GM21576 (cell line): ENCODE data around the gene SAMMSON.

ENCODE experiments used
- ATAC-seq: cut with Tn5 transposase; IDR thresholded peaks from one replicate; pipeline ENCODE4 v1.9.1; 2021; ENCODE audit warnings: mild to moderate bottlenecking, moderate library complexity; ENCODE audit not compliant: unreplicated experiment

Gene SAMMSON

DNA sequence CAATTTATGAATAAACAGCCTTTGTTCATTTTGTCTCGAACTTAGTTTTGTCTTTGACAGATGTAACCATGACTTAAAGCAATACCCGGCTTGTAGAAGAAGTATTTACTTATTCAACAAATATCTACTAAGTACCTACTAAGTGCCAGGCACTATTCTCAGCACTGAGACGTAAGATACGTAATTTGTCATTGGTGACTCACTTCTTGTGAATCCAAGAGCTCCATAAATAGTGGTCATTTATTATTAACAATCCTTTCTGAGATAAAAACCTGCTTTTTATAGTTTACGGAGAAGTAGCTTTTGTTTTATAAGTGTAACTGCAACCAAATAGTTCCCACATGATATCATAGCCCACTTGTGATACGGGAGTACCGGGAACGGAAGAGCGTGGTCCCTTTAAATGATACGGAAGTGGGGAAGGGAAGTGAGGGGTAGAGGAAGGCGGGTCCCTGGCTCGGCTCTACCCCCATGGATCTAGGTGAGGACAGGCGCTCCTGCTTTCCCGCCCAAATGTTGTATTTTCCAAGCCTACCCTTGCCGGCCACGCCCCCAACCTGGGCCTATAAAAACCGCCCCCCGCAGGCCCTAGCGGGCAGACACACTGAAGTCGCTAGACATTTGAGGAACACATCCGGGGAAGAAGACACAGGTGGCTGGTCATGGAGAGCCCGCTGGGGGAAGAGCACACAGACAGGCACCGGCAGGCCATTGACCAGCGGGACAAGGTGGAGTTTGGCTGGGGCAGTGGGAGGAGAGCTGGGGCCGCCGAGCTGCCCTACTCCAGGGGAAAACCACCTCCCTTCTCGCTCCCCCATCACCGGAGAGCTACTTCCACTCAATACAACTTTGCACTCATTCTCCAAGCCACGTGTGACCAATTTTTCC, at the start of gene SAMMSON:
Gene SAMMSON, plus strand, starts transcription at position 594 of the 888 bp plus-strand sequence.
- ATAC-seq: no peak

DNA sequence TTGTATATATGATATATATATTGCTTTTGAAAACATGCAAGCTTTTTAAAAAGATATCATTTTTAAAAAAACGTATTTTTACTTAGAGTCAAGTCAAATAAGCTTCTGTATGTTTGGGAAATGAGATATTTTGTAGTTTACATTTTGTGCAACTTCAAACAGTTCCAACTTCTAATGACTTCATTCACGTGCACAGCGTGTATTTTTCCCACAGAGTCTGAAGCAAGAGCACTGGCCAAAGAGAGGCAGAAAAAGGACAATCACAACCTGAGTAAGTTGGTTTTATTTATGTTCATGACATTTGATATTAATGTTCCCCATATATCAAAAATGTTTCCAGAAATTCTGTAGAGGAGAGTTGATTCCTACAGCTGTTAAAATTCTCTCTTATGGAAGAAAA, 47.9 kb upstream of the SAMMSON start:
- no peak for ATAC-seq

DNA sequence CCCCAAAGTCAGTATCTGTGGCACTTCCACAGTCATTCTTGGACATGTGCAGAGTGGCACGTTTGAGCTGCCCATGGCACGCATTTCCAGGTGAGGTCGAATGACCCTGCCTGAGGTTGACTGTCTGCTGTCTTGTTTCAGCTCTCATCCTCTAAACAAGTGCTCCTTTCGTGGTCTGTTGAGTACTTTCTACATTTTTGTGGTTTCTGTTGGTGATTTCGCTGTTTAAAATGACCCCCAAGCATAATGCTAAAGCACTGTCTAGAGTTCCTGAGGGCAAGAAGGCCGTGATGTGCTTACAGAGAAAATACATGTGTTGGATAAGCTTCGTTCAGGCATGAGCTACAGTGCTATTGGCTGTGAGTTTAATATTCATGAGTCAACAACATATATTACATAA, 40.0 kb upstream of the SAMMSON start:
- no peak for ATAC-seq

GRCh38 chr3:69961706-69962439, 37.7 kb upstream of the SAMMSON start:
- ATAC-seq: no peak

DNA sequence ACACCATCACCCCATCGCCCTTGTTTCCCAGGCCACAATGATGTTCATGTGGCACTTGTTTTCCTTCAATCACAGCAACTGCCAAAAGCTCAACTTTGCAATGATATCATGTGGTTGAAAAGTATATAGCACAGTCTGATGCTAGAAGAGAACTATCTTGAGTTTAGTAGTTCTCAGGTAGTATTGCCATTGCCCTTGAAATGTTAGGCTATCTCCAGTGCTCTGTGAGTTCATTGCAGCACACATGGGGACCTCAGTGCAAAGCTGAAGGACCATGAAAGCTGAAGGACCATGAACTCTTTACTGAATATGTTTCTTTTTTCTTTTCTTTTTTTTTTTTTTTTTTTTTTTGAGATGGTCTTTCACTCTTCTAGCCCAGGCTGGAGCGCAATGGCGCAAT, 35.9 kb upstream of the SAMMSON start:
- ATAC-seq: no peak

DNA sequence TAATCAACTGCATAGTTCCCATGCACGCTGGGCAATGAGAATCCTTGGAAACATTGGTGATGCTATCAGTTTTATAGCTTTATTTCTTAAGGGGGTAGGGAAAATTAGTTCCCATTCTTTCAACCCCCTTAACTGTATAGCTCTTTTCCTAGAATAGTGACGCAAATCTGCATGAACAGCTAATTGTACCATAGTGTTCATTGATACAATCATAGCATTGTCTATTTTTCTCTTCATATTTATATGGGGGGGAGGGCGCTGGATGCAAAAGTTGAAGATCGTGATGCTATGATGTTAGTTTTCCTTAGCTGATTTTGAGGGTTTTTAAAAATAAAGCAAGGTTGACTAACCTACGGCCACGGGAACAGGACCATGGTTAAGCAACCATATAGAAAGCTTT, 32.4 kb upstream of the SAMMSON start:
- no peak for ATAC-seq

DNA sequence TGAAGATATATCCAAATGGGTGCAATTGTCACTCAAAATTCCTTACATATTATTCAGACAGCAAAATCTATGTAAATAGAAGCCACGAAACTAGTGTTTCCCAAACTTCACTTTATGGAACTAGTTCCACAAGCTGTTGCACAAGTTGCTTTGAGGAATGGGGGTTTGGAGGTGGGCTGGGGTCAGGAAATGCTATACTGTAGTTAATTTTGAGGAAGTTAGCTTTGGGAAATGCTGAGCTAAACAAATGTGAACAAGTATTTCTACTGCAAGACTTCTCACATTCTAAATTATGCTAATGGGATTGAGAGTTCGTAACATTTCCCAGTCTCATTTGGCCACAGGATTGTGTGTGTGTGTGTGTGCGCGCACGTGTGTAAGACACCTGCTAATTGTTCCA, 28.7 kb upstream of the SAMMSON start:
- no peak for ATAC-seq

GRCh38 chr3:69972672-69973071, 26.9 kb upstream of the SAMMSON start:
- no peak for ATAC-seq

GRCh38 chr3:69976021-69976420, 23.5 kb upstream of the SAMMSON start:
- no peak for ATAC-seq

DNA sequence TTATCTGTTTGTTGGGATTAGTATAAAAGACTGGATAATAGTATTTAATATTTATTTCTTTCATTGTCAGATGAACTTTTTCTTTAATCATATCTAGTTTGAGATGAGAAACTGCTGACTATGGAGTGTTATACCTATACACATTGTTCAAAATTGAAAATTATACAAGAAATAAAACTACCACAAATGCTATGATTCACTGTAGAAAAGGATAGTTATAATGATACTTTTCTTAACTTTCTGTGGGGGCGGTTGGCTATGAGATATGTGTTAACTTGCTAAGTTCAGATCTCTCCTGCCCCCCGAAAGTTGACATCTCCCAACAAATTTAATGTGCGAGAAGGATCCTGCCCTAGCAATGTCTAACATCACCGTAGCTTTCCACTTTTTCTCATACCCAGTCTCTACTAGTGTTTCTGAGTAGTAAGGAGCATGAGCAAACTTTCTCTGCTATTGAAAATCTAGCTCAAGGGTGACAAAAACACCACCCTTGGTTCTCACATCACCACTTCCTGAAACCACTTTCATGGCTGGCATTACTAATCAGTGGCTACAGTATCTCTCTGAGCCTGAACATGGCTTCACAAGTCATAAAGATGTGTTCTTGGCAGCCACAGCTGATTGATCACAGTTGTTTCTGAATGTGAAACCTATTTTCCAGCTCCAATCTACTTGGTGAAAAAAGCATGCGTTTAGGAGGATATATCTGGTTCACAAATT, 15.8 kb upstream of the SAMMSON start:
- ATAC-seq: no peak

DNA sequence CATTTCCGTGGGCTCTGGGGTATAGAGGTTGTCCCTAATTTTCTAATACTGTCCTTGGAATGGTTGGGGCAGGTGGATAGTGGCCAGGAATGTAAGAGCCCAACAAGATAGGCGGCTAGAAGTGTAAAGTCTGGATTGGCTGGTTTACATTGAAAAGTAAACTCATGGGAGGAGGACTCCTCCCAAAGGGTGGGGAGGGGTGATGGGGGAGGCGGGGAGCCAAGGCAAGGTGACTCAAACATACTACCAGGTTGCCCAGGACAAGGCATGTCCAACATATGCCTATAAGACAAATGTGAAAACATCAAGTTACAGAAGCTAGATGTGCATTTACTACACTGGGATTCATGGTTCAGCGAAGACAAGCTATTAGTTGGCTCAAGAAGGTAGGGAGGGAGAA, 14.3 kb upstream of the SAMMSON start:
- no peak for ATAC-seq

DNA sequence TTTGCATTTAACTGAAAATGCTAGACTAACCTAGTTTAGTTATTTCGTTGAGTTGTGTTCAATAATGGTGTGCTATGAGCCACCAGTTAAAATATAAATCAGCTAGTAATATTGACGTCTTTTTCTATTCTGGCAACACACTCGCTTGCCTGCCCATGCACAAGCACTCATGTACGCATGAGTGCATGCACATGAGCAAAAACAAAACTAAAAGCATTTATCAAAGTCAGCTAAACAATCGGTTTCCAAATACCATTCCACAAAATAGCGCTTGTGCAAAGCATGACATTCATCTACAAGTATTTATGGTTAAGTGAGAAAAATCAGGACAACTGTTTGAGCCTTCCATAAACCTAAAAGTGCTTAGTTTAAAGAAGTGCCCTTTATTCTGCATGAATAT, 13.1 kb upstream of the SAMMSON start:
- ATAC-seq: no peak

- ATAC-seq: no peak
Measured at GRCh38 chr3:69987833-69988232, 11.7 kb upstream of the SAMMSON start.

DNA sequence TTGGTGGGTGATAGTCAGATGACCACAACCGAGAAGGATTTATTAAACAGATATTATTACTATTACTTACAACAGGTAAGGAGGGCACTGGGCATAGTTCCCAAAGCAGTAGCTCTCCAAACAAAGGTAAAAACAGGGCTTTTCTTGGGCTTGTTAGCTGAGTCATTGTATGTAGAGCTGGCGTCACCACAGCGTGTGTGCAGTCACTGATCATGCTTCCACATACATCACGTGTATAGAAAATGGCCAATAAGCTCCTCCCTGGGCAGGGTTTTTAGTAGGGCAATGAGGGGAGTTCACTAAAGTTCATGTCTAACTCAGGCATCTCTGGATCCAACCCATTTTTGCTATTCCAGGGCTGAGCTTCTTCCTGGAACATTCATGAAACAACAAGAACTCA, 5.8 kb upstream of the SAMMSON start:
- no peak for ATAC-seq

- no peak for ATAC-seq
Measured at GRCh38 chr3:69994919-69995318, 4.6 kb upstream of the SAMMSON start.

- no peak for ATAC-seq
Measured at GRCh38 chr3:69997631-69998307, 1.8 kb upstream of the SAMMSON start.

- ATAC-seq: no peak
Measured at GRCh38 chr3:69998759-69999139, 784 bp upstream of the SAMMSON start.

DNA sequence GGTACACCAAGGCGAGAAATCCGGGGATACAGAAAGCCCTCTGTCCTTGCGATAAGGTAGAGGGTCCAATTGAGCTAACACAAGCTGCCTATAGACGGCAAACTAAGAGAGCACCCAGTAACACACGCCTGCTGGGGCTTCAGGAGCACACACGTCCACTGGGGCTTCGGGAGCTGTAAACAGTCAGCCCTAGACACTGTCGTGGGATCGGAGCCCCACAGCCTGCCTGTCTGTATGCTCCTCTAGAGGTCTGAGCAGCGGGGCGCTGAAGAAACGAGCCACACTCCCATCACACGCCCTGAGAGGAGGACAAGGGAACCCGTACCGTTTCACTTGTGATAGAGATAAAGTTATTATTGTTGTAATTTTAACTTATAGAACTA, 486 bp downstream of the SAMMSON start:
- no peak for ATAC-seq

DNA sequence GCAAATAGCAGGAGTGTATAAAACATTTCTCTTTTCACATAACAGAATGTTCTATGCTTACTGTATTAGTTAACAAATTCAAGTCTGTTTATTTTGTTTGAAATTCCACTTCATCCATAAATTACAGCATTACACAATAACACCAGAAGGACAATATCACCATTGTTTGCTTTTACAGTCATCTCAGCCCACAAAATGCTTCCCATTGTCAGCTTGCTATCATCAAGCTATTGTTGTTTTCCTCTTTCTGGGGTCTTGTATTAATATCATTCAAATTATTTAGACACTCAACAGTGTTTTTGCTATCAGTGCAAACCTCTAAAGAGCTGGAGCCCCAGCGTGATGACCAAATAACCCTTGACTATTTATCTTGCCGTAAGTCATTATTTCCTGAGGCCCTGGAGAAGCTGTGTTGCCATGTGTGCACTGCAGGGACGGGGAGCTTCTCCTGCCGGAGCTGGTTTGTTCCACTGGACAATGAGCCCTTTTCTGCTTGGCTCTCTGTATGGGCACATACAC, 1.1 kb downstream of the SAMMSON start:
- ATAC-seq: no peak

DNA sequence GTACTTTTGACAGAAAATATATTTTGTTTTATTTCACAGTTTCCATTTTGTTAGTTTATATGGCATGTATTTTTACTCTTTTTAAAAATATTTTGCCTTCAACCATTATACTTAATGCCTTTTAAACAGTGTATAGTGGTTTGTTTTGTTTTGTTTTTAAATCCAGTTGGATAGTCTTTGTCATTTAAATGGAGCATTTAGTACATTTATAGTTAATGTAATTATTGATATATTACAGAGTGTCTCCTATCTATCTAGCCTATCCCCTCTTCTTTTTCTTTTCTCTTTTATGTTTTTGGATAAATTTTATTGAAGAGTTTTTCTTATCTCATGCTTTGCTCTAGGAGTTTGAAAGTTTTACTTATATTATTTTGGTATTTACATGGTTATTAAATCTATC, 3.6 kb downstream of the SAMMSON start:
- no peak for ATAC-seq

GRCh38 chr3:70006089-70006488, 6.6 kb downstream of the SAMMSON start:
- no peak for ATAC-seq
